ENCODE measurements around the gene FAM131C.
A peak's percentile ranks its signal among the peaks of the same experiment; 100 is the strongest.

FAM131C gene

GRCh38 chr1:16085522-16085921 is 12.1 kb upstream of the FAM131C start:
- Histone ChIP-seq H3K4me3 (no peak overlapping the region), H3K27ac (no peak overlapping the region)
- TF ChIP-seq CTCF (IDR thresholded peaks at IDR 0.05): no peak
- DNase-seq (ENCODE audit: low spot score): peak; percentile 62

GRCh38 chr1:16083486-16083885 is 10.0 kb upstream of the FAM131C start:
- H3K27ac ChIP-seq: no peak overlapping the region
- no peak for DNase-seq (ENCODE audit: low spot score)
- H3K4me3 ChIP-seq: no peak overlapping the region
- TF ChIP-seq CTCF (IDR thresholded peaks at IDR 0.05): no peak

GRCh38 chr1:16082283-16083038 is 9.0 kb upstream of the FAM131C start:
- no peak overlapping the region for H3K4me3 ChIP-seq
- peak; percentile 67 for TF ChIP-seq CTCF (IDR thresholded peaks at IDR 0.05)
- no peak overlapping the region for H3K27ac ChIP-seq
- no peak for DNase-seq (ENCODE audit: low spot score)

GRCh38 chr1:16081636-16082035 is 8.2 kb upstream of the FAM131C start:
- H3K27ac ChIP-seq: no peak overlapping the region
- no peak for DNase-seq (ENCODE audit: low spot score)
- H3K4me3 ChIP-seq: no peak overlapping the region
- no peak for TF ChIP-seq CTCF (IDR thresholded peaks at IDR 0.05)

GRCh38 chr1:16080422-16081150 is 7.1 kb upstream of the FAM131C start:
- no peak for TF ChIP-seq CTCF (IDR thresholded peaks at IDR 0.05)
- no peak for DNase-seq (ENCODE audit: low spot score)
- Histone ChIP-seq H3K4me3 (no peak overlapping the region), H3K27ac (no peak overlapping the region)

- no peak overlapping the region for H3K27ac ChIP-seq
- TF ChIP-seq CTCF (IDR thresholded peaks at IDR 0.05): peak; percentile 75
Observed at GRCh38 chr1:16078925-16079656, 5.6 kb upstream of the FAM131C start.

More at GRCh38 chr1:16078925-16079656, 5.6 kb upstream of the FAM131C start:
- H3K4me3 ChIP-seq: no peak overlapping the region
- DNase-seq (ENCODE audit: low spot score): no peak
